ENCODE data around the gene TMEM92.
"Not testable (repeated sequence)": the region's sequence is repeated elsewhere in the genome, so short reads cannot be mapped to it uniquely, and the experiment has no call there.

TMEM92 gene

DNA sequence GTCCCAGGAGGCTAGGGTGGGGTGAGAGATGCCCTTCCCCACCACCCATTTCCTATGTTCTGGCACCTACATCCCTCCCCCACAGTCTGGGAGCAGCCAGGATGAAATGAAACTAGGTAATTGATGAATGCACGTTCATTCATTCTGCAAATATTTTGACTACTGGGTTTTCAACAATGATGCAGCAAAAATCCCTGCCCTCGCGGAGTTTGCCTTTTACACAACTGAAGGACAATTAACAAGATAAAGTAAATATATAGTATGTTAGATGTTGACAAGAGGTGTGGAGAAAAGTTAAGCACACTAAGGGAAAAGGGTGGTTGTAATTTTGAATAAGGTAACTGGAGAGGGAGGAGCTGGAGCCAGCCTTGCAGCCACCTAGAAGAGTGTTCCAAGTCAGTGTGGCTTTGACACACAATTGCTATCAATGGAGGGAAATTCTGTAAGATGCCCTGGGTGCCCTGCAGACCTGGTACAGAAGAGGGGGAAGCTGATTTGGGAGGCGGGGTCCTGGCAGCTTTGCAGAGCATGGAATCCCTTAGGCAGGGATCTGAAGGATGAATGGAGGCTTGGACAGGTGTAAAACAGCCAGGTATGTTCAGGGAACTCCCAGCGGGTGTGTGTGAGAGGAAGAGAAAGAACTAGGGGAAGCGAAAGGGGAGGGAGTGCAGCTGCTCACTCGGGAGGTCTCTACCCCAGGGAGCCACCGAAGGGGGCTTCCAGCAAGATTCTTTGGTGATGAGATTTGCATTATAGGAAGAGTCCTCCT is 2.5 kb downstream of the TMEM92 start:
- DNase-seq, result no peak

DNA sequence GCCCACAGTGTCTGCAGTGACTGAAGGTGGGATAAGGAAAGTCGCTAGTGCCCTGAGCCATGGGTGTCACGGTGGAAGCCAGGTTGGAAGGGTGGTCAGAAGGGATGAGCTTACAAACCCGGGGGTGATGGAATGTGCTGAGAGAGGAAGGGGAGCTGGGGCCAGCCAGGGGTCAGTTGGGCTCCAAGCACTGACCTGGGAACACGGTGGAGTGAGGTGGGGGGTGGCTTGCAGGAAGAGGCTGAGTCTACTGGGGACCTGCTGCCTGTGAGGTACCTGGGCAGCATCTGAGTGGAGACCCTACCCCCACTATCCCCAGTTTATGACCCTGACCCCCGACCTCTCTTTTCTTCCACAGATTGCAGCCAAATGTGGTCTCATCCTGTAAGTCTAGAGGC is 3.1 kb downstream of the TMEM92 start:
- DNase-seq, result no peak

DNA sequence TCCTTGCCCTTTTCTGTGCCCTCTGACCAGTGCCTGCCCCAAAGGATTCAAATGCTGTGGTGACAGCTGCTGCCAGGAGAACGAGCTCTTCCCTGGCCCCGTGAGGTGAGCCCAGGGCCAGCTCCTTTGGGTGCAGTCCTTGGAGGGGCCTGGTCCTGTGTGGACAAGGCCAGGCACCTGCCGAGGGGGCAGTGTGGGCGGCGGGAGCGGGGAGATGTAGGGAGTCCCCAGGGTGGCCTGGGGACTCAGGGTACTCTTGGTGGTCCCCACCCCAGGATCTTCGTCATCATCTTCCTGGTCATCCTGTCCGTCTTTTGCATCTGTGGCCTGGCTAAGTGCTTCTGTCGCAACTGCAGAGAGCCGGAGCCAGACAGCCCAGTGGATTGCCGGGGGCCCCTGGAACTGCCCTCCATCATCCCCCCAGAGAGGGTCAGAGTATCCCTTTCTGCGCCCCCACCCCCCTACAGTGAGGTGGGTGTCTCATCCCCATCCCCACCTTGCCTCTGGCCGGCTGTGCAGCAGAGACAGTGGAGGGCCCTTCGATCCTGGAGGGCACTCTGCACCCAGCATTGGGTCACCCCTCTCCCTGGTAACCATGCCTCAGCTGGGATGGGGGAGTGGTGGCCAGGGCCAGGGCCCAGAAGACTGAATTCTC is 4.4 kb downstream of the TMEM92 start:
- no peak for DNase-seq

DNA sequence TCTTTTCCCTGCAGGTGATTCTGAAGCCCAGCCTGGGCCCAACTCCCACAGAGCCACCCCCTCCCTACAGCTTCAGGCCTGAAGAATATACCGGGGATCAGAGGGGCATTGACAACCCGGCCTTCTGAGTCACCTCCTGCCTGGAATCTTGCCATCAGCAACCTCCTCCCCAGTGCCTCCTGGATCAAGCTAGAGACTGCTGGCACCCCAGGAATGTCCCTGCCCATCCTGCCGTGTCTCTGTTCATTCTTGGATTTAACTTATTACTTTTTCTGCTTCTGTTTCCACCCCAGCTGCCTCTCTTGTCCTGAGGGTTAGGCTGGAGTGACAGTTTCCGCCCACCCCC is 4.9 kb downstream of the TMEM92 start:
- DNase-seq, result no peak

DNA sequence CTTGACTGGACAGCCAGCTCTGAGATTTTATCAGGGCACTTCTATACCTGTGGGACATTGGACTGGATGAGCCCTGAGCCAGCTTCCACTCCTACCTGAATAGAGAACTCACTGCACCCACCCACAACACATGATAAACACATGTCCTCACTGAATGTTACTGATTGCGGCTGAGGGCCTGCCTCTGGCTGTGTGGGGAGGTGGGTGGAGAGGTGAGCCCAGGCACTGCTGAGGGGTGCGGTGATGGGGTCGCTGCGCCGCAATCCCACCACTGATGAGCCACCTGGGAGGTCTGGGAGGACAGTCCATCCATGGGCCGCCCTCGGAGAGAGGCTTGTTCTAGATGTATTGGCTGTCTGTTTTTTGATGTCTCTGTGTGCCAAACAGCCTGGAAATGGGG is 5.4 kb downstream of the TMEM92 start:
- no peak for DNase-seq

DNA sequence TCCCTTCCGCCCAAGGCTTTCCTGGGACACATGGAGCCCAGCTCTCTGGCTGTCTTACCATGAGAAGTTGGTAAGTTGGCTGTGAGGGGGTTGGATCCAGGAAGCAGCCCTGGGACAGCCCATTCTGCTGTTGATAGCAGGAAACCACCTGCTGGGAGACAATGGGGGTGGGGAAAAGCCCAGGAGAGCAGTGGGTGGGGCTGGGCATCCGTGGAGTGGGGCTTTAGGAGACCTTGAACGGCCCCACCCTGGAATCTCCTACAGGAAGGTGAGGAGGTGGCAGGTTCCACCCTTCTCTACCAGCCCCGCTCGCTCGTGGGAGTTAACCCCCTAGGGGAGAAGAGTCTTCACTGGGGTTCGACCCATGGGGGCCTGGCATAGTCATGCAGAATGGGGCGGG is 5.8 kb downstream of the TMEM92 start:
- no peak for DNase-seq

GRCh38 chr17:50280801-50281441 is 6.7 kb downstream of the TMEM92 start:
- no peak for DNase-seq

GRCh38 chr17:50281739-50282401 is 7.6 kb downstream of the TMEM92 start:
- no peak for DNase-seq

- no peak for DNase-seq
Measured at GRCh38 chr17:50283246-50283645, 9.0 kb downstream of the TMEM92 start.

- DNase-seq, result no peak
Measured at GRCh38 chr17:50283714-50284113, 9.4 kb downstream of the TMEM92 start.

DNA sequence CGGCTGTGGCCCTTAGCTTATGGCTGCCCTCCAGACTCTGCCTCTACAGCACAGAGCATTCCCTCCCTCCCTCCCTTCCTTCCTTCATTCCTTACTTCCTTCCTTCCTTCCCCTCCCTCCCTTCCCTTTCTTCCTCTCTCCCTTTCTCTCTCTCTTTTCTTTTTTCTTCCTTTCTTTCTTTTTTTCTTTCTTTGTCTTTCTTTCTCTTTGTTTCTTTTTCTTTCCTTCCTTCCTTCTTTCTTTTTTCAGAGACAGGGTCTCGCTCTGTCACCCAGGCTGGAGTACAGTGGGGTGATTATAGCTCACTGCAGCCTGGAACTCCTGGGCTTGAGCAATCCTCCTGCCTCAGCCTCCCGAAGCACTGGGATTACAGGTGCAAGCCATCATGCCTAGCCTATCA is 11.7 kb downstream of the TMEM92 start:
- no peak for DNase-seq

GRCh38 chr17:50287302-50287701 is 13.0 kb downstream of the TMEM92 start:
- not testable (repeated sequence) for DNase-seq

- DNase-seq, result peak; percentile 91
Measured at GRCh38 chr17:50288306-50288705, 14.0 kb downstream of the TMEM92 start.

DNA sequence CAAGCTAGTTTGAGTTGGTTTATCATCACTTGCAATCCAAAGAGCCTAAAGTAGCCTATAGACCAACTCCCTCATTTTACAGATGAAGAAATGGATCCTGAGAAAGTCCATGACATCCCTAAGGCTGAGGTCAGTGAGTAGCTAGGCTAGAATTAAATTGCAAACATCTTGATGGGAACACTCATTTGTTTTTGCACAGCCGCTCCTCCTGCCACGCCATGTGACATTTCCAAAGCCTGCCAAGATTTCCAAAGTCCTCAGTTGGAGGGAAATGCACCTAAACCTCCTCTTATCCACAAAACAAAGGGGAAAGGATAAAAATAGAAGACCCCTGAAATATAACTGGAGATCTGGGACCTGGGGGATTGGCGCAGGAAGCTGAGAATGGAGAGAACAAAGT is 15.0 kb downstream of the TMEM92 start:
- DNase-seq, result no peak

GRCh38 chr17:50289991-50290702 is 15.9 kb downstream of the TMEM92 start:
- no peak for DNase-seq

GRCh38 chr17:50290933-50291332 is 16.7 kb downstream of the TMEM92 start:
- DNase-seq, result no peak

- DNase-seq, result no peak
Measured at GRCh38 chr17:50292465-50292864, 18.2 kb downstream of the TMEM92 start.

DNA sequence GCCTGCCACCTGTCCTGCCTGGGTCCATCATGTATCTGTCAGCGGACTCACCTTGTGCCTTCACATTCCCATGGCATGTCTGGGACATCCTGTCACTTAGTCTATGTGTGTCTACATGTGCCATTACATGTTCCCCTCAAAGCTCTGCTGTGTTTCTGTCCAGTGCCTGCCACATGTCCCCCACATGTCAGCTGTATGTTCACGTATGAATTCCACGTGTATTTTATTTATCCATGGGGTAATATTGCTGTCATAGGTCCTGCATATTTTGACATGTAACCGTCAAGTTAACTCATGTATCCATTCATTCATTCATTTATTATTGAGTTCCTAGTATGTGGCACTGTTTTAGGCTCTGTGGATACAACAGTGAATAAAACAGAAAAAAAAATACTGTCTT is 20.8 kb downstream of the TMEM92 start:
- DNase-seq, result no peak

GRCh38 chr17:50297407-50297865 is 23.2 kb downstream of the TMEM92 start:
- DNase-seq, result peak; percentile 63

- DNase-seq, result no peak
Measured at GRCh38 chr17:50298018-50298417, 23.8 kb downstream of the TMEM92 start.

GRCh38 chr17:50299776-50300175 is 25.5 kb downstream of the TMEM92 start:
- no peak for DNase-seq

DNA sequence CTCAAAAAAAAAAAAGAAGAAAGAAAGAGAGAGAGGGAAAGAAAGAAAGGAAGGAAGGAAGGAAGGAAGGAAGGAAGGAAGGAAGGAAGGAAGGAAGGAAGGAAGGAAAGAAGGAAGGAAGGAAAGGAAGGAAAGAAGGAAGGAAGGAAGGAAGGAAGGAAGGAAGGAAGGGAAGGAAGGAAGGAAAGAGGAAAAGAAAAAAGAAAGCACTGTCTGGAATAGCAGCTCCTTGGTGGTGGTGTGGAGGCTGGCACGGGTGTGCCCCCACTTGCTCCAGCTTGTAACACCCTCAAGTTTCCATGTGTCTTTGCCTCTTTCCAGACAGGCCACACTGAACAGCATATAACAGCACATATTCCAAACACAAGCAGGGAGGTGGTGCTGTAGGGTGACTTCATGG is 26.6 kb downstream of the TMEM92 start:
- not testable (repeated sequence) for DNase-seq

Measured in NCI-H2171 (cell line).